Neural cell (in vitro differentiated cells): ENCODE data around the gene PLSCR5.

Source experiments
- CTCF ChIP-seq: fragments of 450-650 bp; IDR thresholded peaks from 2 replicates; pipeline ENCODE4 v1.5.1; 2014; ENCODE audit warnings: antibody characterized with exemption, mild to moderate bottlenecking, moderate library complexity; ENCODE audit not compliant: poor library complexity, severe bottlenecking
- EZH2 ChIP-seq: fragments of 200-600, 300-800 bp; shearing (Covaris generic), sonication (generic); IDR thresholded peaks from 2 replicates; pipeline ENCODE4 v1.6.1; 2014; ENCODE audit warnings: antibody characterized with exemption, low read length, borderline replicate concordance, mild to moderate bottlenecking; ENCODE audit not compliant: insufficient read depth, poor library complexity, severe bottlenecking
- POLR2AphosphoS5 ChIP-seq: IDR thresholded peaks from 2 replicates; pipeline ENCODE4 v1.6.1; 2012
- SMC3 ChIP-seq: fragments of 450-650 bp; conservative IDR thresholded peaks from 2 replicates; pipeline ENCODE4 v1.6.1; 2014; ENCODE audit warnings: antibody characterized with exemption, mild to moderate bottlenecking, moderate library complexity; ENCODE audit not compliant: poor library complexity
- TAF1 ChIP-seq: IDR thresholded peaks from 2 replicates; pipeline ENCODE4 v1.6.1; 2012; ENCODE audit warnings: low read depth

GRCh38 chr3:146547235-146547835 is 57.8 kb downstream of the PLSCR5 start:
- TF ChIP-seq SMC3 (no peak), POLR2AphosphoS5 (no peak), CTCF (no peak), TAF1 (no peak), EZH2 (no peak)
